ENCODE results near the gene TMEM234.

- TF ChIP-seq CTCF (conservative IDR thresholded peaks at IDR 0.05; ENCODE audit: low read depth, low read length) (no peak), EZH2 (IDR thresholded peaks at IDR 0.05; ENCODE audit: low read length, unreplicated experiment) (no peak), EZH2phosphoT487 (IDR thresholded peaks at IDR 0.05; ENCODE audit: borderline replicate concordance, low read length) (no peak)
These were observed 23.7 kb downstream of the TMEM234 start for GRCh38 chr1:32198237-32199042.
